Astrocyte (in vitro differentiated cells and primary cell): ENCODE results near the gene ATP13A2. TPM values are rescaled to one million over a fixed set of nuclear protein-coding genes. Genes with fewer than 3 reads are reported as not detected.

Experiments
- DNase-seq: peaks from one replicate; pipeline ENCODE4 v3.0.0-alpha.2; 2010; ENCODE audit warnings: low read depth
- FAIRE-seq: peaks from 2 replicates; lab custom pipeline; 2011; peaks lifted over from hg19 to GRCh38; lab: Jason Lieb, UNC
- H2AFZ ChIP-seq: 2 replicates; pipeline ENCODE4 v1.6.0; 2012; ENCODE audit warnings: low read depth, low read length, inconsistent platforms
- H3K27ac ChIP-seq: 2 replicates; pipeline ENCODE4 v1.5.1; 2011; ENCODE audit warnings: low read depth, low read length, inconsistent platforms
- H3K27me3 ChIP-seq: 2 replicates; pipeline ENCODE4 v1.6.0; 2011; ENCODE audit warnings: low read length, inconsistent platforms; ENCODE audit not compliant: insufficient read depth
- H3K36me3 ChIP-seq: 2 replicates; pipeline ENCODE4 v1.5.1; 2011; ENCODE audit warnings: low read length, inconsistent platforms; ENCODE audit not compliant: insufficient read depth
- H3K4me1 ChIP-seq: 2 replicates; pipeline ENCODE4 v1.5.1; 2011; ENCODE audit warnings: low read length, inconsistent platforms; ENCODE audit not compliant: insufficient read depth
- H3K4me2 ChIP-seq: 2 replicates; pipeline ENCODE4 v1.6.0; 2012; ENCODE audit warnings: low read length, inconsistent platforms
- H3K4me3 ChIP-seq: 2 replicates; pipeline ENCODE4 v1.5.1; 2011; ENCODE audit warnings: low read depth, mild to moderate bottlenecking, low read length, inconsistent platforms; ENCODE audit not compliant: insufficient read depth
- H3K79me2 ChIP-seq: 2 replicates; pipeline ENCODE4 v1.6.0; 2012; ENCODE audit warnings: mild to moderate bottlenecking, low read length, inconsistent platforms; ENCODE audit not compliant: insufficient read depth
- H3K9ac ChIP-seq: 2 replicates; pipeline ENCODE4 v1.6.0; 2012; ENCODE audit warnings: mild to moderate bottlenecking, low read length, inconsistent platforms
- H3K9me3 ChIP-seq: 2 replicates; pipeline ENCODE4 v1.5.1; 2012; ENCODE audit warnings: low read depth, mild to moderate bottlenecking, low read length, inconsistent platforms; ENCODE audit not compliant: insufficient read depth
- H4K20me1 ChIP-seq: 2 replicates; pipeline ENCODE4 v1.6.0; 2012; ENCODE audit warnings: low read length, inconsistent platforms; ENCODE audit not compliant: insufficient read depth
- H3K27ac Mint-ChIP-seq: one replicate; pipeline ENCODE4 v1.8.0; 2021; ENCODE audit warnings: mild to moderate bottlenecking, mixed read lengths; ENCODE audit not compliant: unreplicated experiment
- H3K27me3 Mint-ChIP-seq: one replicate; pipeline ENCODE4 v1.8.0; 2021; ENCODE audit warnings: low read depth, mixed read lengths; ENCODE audit not compliant: unreplicated experiment
- H3K36me3 Mint-ChIP-seq: one replicate; pipeline ENCODE4 v1.8.0; 2021; ENCODE audit warnings: low read depth, mixed read lengths; ENCODE audit not compliant: unreplicated experiment
- H3K4me1 Mint-ChIP-seq: one replicate; pipeline ENCODE4 v1.8.0; 2021; ENCODE audit warnings: low read depth, mixed read lengths; ENCODE audit not compliant: unreplicated experiment
- H3K4me3 Mint-ChIP-seq: one replicate; pipeline ENCODE4 v1.8.0; 2021; ENCODE audit warnings: mild to moderate bottlenecking, moderate library complexity, mixed read lengths; ENCODE audit not compliant: unreplicated experiment
- H3K9me3 Mint-ChIP-seq: one replicate; pipeline ENCODE4 v1.8.0; 2021; ENCODE audit warnings: mild to moderate bottlenecking, mixed read lengths; ENCODE audit not compliant: unreplicated experiment
- EZH2 ChIP-seq: IDR thresholded peaks from 2 replicates; pipeline ENCODE4 v1.6.1; 2012; ENCODE audit warnings: mild to moderate bottlenecking, low read length, inconsistent platforms; ENCODE audit not compliant: insufficient read depth
- total RNA-seq: library from RNA; stranded (reverse); gene quantifications from 2 replicates; pipeline ENCODE4 v1.2.1, GENCODE V29; 2021
- TF ChIP-seq, protein P1 (sequence below): IDR thresholded peaks from 2 replicates; pipeline ENCODE4 v1.5.1; 2011; ENCODE audit warnings: low read depth, mild to moderate bottlenecking, inconsistent platforms, low read length, moderate library complexity; ENCODE audit not compliant: insufficient read depth

Gene ATP13A2
- total RNA-seq, 1 donor from 2014 or later: 67.8 TPM

DNA sequence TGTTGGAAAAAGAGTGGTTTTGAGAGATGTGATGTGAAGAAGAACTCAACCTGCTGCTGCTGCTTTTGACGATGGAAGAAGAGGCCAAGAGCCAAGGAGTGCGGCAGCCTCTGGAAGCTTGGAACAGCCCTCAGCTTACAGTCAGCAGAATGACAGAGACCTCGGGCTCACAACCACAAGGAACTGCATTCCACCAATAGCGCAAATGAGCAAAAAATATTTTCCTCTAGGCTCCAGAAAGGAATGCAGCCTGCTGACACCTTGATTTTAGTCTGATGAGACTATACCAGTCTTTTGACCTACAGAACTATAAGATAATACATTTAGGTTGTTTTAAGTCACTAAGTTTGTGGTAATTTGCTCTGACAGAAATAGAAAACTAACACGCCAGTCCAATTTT is 31.9 kb upstream of the ATP13A2 start:
- Histone ChIP-seq H3K27ac (no peak overlapping the region), H3K4me3 (no peak overlapping the region), H3K4me2 (no peak overlapping the region), H3K36me3 (peaks cover 36% of the 10 kb centered on the region), H3K4me1 (peaks cover 3% of the 10 kb centered on the region), H2AFZ (no peak overlapping the region), H3K79me2 (peaks cover 34% of the 10 kb centered on the region), H3K27me3 (no peaks in the 10 kb centered on the region), H3K9ac (no peak overlapping the region), H4K20me1 (peaks cover 18% of the 10 kb centered on the region), H3K9me3 (no peaks in the 10 kb centered on the region)
- Mint-ChIP-seq H3K27me3 (no peaks in the 10 kb centered on the region), H3K9me3 (no peaks in the 10 kb centered on the region), H3K4me1 (peaks cover 4% of the 10 kb centered on the region), H3K4me3 (no peak overlapping the region), H3K36me3 (peaks cover 4% of the 10 kb centered on the region), H3K27ac (peak overlapping the region; percentile 29)
- FAIRE-seq (no peak), DNase-seq (no peak)
- TF ChIP-seq, protein P1, sequence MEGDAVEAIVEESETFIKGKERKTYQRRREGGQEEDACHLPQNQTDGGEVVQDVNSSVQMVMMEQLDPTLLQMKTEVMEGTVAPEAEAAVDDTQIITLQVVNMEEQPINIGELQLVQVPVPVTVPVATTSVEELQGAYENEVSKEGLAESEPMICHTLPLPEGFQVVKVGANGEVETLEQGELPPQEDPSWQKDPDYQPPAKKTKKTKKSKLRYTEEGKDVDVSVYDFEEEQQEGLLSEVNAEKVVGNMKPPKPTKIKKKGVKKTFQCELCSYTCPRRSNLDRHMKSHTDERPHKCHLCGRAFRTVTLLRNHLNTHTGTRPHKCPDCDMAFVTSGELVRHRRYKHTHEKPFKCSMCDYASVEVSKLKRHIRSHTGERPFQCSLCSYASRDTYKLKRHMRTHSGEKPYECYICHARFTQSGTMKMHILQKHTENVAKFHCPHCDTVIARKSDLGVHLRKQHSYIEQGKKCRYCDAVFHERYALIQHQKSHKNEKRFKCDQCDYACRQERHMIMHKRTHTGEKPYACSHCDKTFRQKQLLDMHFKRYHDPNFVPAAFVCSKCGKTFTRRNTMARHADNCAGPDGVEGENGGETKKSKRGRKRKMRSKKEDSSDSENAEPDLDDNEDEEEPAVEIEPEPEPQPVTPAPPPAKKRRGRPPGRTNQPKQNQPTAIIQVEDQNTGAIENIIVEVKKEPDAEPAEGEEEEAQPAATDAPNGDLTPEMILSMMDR: no peak
- TF ChIP-seq EZH2: no peak

DNA sequence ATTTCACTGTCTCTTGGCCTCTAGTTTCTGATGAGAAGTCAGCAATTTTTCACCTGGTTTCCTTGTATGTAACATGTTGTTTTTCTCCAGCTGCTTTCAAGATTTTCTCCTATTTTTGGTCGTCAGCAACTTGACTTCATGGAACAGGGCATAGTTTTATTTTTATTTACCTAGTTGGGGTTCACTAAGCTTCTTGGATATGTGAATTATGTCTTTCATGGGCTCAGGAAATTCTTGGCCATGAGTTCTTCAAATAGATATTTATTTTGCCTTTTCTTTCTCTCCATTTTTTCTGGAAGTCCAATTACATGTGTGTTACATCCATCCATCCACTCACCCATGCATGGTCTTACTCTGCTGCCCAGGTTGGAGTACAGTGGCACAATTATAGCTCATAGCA is 28.4 kb upstream of the ATP13A2 start:
- H3K4me2 ChIP-seq: no peak overlapping the region
- TF ChIP-seq, protein P1: no peak
- TF ChIP-seq EZH2: no peak
- H3K4me1 ChIP-seq: no peaks in the 10 kb centered on the region
- no peaks in the 10 kb centered on the region for H3K9me3 ChIP-seq
- H3K4me3 Mint-ChIP-seq: no peak overlapping the region
- no peak overlapping the region for H2AFZ ChIP-seq
- no peak for DNase-seq
- no peak overlapping the region for H3K4me3 ChIP-seq
- no peaks in the 10 kb centered on the region for H3K27me3 ChIP-seq
- H3K27ac ChIP-seq: peak overlapping the region; percentile 25
- no peak overlapping the region for H3K9ac ChIP-seq
- H3K27me3 Mint-ChIP-seq: no peaks in the 10 kb centered on the region
- peaks cover 4% of the 10 kb centered on the region for H3K4me1 Mint-ChIP-seq
- H3K27ac Mint-ChIP-seq: no peak overlapping the region
- H3K79me2 ChIP-seq: peaks cover 23% of the 10 kb centered on the region
- H4K20me1 ChIP-seq: peaks cover 10% of the 10 kb centered on the region
- H3K36me3 ChIP-seq: peaks cover 36% of the 10 kb centered on the region
- peaks cover 4% of the 10 kb centered on the region for H3K36me3 Mint-ChIP-seq
- no peak for FAIRE-seq
- H3K9me3 Mint-ChIP-seq: no peaks in the 10 kb centered on the region

DNA sequence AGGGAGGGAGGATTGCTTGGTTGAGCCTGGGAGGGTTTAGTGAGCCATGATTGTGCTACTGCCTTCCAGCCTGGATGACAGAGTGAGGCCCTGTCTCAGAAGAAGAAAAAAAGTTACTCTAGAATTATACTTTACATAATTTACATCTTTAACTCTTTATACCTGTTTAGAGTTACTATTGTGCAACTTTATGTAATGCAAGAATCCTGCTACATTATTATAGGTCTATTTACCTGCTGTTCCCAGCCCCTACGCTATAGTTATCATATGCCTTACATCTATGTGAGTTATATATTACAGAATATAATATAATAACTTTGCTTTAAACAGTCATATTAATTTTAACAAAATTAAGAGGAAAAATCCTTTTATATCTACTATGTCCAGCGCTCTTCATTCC is 27.8 kb upstream of the ATP13A2 start:
- no peaks in the 10 kb centered on the region for H3K4me1 ChIP-seq
- H3K4me3 Mint-ChIP-seq: no peak overlapping the region
- H3K27ac ChIP-seq: no peak overlapping the region
- H3K4me2 ChIP-seq: no peak overlapping the region
- FAIRE-seq (no peak), DNase-seq (no peak)
- TF ChIP-seq, protein P1: no peak
- TF ChIP-seq EZH2: no peak
- H3K27ac Mint-ChIP-seq: no peak overlapping the region
- no peak overlapping the region for H3K9ac ChIP-seq
- peaks cover 30% of the 10 kb centered on the region for H3K36me3 ChIP-seq
- no peak overlapping the region for H3K4me3 ChIP-seq
- H3K36me3 Mint-ChIP-seq: peaks cover 4% of the 10 kb centered on the region
- H3K9me3 ChIP-seq: no peaks in the 10 kb centered on the region
- no peaks in the 10 kb centered on the region for H3K9me3 Mint-ChIP-seq
- H3K27me3 ChIP-seq: no peaks in the 10 kb centered on the region
- H3K79me2 ChIP-seq: peaks cover 16% of the 10 kb centered on the region
- H2AFZ ChIP-seq: no peak overlapping the region
- peaks cover 6% of the 10 kb centered on the region for H4K20me1 ChIP-seq
- H3K27me3 Mint-ChIP-seq: no peaks in the 10 kb centered on the region
- H3K4me1 Mint-ChIP-seq: peaks cover 4% of the 10 kb centered on the region
